Measurements from ENCODE around the gene CTAG2.
"Not testable (repeated sequence)": the region's sequence is repeated elsewhere in the genome, so short reads cannot be mapped to it uniquely, and the experiment has no call there.

Gene CTAG2

GRCh38 chrX:154654925-154655324 is 1.5 kb upstream of the CTAG2 start:
- DNase-seq (ENCODE audit: extremely low read depth, low read depth): no peak
- TF ChIP-seq, protein P1, sequence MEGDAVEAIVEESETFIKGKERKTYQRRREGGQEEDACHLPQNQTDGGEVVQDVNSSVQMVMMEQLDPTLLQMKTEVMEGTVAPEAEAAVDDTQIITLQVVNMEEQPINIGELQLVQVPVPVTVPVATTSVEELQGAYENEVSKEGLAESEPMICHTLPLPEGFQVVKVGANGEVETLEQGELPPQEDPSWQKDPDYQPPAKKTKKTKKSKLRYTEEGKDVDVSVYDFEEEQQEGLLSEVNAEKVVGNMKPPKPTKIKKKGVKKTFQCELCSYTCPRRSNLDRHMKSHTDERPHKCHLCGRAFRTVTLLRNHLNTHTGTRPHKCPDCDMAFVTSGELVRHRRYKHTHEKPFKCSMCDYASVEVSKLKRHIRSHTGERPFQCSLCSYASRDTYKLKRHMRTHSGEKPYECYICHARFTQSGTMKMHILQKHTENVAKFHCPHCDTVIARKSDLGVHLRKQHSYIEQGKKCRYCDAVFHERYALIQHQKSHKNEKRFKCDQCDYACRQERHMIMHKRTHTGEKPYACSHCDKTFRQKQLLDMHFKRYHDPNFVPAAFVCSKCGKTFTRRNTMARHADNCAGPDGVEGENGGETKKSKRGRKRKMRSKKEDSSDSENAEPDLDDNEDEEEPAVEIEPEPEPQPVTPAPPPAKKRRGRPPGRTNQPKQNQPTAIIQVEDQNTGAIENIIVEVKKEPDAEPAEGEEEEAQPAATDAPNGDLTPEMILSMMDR (IDR thresholded peaks at IDR 0.05; ENCODE audit: low read depth, low read length): no peak

GRCh38 chrX:154654372-154654771 is 993 bp upstream of the CTAG2 start:
- TF ChIP-seq, protein P1 (IDR thresholded peaks at IDR 0.05; ENCODE audit: low read depth, low read length): no peak
- DNase-seq (ENCODE audit: extremely low read depth, low read depth): no peak

DNA sequence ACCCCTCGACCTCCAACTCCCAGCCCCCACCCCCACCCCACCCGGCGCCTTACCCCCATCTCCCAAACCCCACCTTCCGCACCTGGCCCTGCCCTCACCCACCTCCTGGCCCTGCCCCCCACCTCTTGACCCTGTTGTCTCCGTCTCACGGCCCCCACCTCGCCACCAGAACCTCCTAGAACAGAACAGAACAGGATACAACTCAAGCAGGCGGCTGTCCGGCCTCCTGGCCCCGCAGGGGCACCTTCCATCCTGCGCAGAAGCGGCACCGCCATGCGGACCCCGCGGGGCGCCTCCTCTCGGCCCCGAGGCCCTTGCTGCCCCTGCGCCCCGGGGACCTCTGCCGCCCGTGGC is 354 bp downstream of the CTAG2 start:
- TF ChIP-seq, protein P1 (IDR thresholded peaks at IDR 0.05; ENCODE audit: low read depth, low read length): no peak
- no peak for DNase-seq (ENCODE audit: extremely low read depth, low read depth)

DNA sequence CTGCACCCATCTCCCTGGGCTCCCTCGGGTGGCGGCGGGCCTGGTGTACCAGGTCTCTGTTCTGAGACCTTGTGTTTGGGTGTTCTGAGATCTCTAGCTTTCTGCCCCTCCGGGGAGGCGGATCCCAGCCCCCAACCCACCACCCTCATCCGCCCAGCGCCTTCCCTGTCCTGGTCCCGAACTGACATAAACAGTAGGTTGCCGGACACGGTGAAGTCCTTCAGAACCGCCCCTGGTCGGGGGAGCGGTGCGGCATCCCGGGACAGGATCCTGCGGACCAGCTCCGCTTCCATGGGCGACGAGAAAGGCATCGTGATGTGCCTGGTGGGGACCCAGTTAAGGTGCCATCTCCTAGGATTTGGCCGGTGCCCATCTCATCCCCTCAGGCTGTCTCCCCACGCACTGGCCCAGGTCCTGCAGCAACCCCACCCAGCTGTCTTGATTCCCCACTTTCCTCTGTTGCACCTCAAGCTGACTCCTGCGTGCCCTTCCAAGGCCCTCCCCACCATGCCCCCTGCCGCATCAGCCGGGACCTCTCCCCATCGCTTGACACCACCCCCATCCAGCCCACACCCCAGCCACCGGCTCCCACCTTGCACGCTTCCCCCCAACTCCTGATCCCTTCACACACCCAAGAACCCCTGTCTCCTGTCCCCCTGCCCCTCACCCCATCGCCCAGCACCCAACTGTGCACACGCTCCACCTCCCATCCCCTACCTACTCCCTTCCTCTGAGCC is 900 bp downstream of the CTAG2 start:
- TF ChIP-seq, protein P1 (IDR thresholded peaks at IDR 0.05; ENCODE audit: low read depth, low read length): no peak
- DNase-seq (ENCODE audit: extremely low read depth, low read depth): no peak

DNA sequence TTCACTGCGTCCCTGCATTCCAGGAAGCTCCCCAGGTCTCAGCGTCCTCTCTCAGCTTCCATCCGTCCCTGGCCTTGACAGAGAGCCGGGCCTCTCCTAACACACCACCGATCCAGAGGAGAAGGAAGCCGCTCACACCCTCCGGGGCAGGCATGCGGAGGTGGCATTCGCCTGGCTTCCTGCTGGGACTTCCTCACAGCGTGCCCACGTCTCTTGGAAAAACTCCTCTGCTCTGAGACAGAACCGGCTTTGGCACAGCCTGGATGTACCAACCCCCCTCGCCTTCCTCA is 3.2 kb downstream of the CTAG2 start:
- TF ChIP-seq, protein P1 (IDR thresholded peaks at IDR 0.05; ENCODE audit: low read depth, low read length): no peak

GRCh38 chrX:154649503-154650220 is 3.7 kb downstream of the CTAG2 start:
- DNase-seq (ENCODE audit: extremely low read depth, low read depth): no peak
- TF ChIP-seq, protein P1 (IDR thresholded peaks at IDR 0.05; ENCODE audit: low read depth, low read length): no peak

More for the DNA sequence above, 3.2 kb downstream of the CTAG2 start:
- no peak for DNase-seq (ENCODE audit: extremely low read depth, low read depth)

DNA sequence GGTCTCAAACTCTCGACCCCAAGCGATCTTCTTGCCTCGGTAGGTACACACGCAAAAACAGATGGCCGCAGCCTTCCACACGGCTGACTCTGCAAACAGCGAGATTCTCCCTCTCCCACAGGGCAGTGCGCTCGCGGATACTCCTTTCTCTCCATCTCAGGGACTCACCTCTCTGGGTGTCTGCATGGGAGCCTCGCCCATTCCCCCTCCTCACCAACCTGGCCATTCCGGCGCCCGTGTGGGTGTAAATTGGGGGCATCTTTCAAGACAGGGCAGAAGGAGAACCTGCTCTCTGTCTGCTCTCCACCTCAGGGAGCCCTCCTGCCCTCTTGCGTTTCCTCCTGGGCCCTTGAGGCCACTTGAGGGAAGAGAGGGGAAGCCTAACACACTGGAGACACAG is 4.4 kb downstream of the CTAG2 start:
- TF ChIP-seq, protein P1 (IDR thresholded peaks at IDR 0.05; ENCODE audit: low read depth, low read length): no peak
- no peak for DNase-seq (ENCODE audit: extremely low read depth, low read depth)

- DNase-seq (ENCODE audit: extremely low read depth, low read depth): not testable (repeated sequence)
Measured at GRCh38 chrX:154645745-154646378, 7.5 kb downstream of the CTAG2 start.

- DNase-seq (ENCODE audit: extremely low read depth, low read depth): not testable (repeated sequence)
Measured at GRCh38 chrX:154643708-154644107, 9.7 kb downstream of the CTAG2 start.

GRCh38 chrX:154641740-154642139 is 11.6 kb downstream of the CTAG2 start:
- DNase-seq (ENCODE audit: extremely low read depth, low read depth): not testable (repeated sequence)

DNA sequence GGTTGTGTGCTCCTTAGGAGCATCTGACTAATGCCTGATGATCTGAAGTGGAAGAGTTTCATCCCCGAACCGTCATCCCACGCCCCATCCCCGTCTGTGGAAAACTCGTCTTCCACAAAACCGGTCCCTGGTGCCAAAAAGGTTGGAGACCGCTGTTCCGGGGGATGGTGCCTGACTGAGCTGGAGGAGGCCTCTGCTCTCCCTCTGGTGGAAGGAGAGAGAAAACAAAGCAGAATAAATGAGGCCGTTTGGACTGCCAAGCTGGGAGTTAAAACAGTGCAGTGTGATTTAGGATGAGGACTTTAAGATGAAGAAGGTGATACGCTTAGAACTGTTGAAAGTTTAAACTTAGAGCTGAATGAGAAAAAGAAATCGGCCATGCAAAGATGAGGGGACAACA is 19.7 kb downstream of the CTAG2 start:
- DNase-seq (ENCODE audit: extremely low read depth, low read depth): not testable (repeated sequence)

Measured in AG09319 (cell line).